ENCODE data around the gene CHRM1. TPM values are rescaled to one million over a fixed set of nuclear protein-coding genes. Genes with fewer than 3 reads are reported as not detected.
A peak's percentile ranks its signal among the peaks of the same experiment; 100 is the strongest.

Gene CHRM1
- total RNA-seq, 2 experiments from 2014 or later, result not detected

DNA sequence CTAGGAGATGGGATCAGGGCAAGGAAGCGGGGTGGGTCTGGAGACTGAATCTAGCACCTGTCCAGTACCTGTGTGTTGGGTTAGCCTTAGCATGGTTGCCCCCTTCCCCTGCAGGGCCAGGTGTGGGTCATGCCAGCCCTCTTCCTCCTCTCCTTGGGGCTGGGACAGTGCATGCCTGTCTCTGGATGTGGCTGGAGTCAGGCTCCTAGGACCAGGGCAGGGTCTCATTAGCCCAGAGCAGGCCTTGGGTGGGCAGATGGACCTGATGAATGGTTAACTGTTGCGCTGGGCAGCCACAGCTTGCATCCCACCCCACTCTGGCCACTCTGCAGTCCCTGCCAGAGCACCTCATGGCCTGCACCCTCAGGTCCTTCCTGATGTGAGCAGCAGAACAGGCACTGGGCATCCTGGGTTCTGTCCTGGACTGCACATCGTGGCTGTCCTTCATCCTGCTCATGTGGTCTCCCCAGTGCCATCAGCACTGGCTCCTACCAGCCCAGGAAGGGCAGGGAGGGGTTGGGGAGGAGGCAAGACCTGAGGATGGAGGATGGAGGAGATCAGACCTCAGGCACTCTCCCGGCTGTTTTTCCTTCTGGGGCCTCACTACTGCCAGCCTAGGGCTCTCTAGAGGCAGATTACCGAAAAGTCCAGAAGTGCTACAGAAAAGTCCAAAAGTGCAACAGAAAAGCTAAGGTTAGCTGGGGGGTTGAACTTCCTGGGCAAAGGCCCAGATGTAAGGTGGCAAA lies 12.8 kb upstream of the CHRM1 start:
- Mint-ChIP-seq H3K36me3 (no peaks in the 10 kb centered on the region), H3K9me3 (ENCODE audit: low read depth) (no peaks in the 10 kb centered on the region), H3K4me1 (no peaks in the 10 kb centered on the region), H3K4me3 (no peak overlapping the region), H3K27ac (no peak overlapping the region), H3K27me3 (peaks cover 27% of the 10 kb centered on the region)
- DNase-seq (no peak), ATAC-seq (no peak)
- CTCF ChIA-PET, result no interaction called here

DNA sequence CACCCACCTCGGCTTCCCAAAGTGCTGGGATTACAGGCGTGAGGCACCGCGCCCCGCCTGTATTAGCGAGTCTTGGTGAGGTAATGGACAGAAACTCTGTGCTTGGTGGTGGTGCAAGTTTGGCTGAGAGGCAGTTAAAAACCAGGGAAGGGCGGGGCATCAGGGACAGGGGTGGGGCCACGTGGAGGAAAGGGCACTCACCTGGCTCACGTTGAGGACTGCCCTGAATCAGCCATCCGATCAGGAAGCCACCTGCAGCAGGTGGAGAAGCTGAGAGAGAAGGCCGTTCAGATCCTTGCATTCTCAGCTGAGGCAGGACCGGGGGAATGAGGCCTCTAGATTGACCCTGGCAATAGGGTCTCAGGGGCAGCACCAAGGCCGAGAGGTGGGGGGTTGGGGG lies 12.1 kb upstream of the CHRM1 start:
- no peak for ATAC-seq
- CTCF ChIA-PET, result no interaction called here
- Mint-ChIP-seq H3K27me3 (peaks cover 33% of the 10 kb centered on the region), H3K4me1 (no peaks in the 10 kb centered on the region), H3K9me3 (ENCODE audit: low read depth) (no peaks in the 10 kb centered on the region), H3K4me3 (no peak overlapping the region), H3K27ac (no peak overlapping the region), H3K36me3 (no peaks in the 10 kb centered on the region)
- no peak for DNase-seq

DNA sequence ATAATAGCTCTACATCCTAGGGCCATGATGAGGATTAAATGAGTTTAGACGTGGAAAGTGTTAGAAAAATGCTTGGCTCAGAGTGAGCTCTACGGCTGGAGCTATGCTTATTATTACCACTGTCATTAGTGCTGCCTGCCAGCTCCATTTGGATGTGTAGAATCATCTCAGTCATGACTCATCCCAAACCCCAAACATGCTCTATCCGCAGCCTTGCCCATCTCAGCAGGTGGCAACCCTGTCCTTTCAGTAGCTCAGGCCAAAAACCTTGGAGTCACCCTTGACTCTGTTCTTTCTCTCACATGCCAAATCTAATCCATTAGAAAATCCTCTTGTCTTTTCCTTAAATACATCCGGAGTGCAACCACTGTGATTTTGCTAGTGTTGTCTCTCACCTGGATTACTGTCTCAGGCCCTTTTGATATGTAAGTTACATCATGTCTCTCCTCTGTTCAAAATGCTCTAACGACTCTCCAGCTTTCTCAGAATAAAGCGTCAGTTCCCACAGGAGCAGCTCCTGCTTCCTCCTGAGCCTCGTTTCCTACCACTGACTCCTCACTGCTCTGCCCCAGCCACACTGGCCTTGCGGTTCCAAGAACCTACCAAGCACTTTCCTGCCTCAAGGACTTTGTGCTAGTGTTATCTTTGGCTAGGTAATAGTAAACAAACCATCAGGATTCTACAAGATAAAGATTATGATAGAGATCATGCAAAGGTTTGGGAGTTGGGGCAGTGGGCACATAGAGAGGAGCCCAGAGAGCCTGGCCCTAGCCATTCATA lies 10.5 kb upstream of the CHRM1 start:
- Mint-ChIP-seq H3K27me3 (peaks cover 48% of the 10 kb centered on the region), H3K27ac (no peak overlapping the region)
- CTCF ChIA-PET, result interaction anchor here (0.8 kb wide), 1 partner anchor 26 kb away, joined by 3 read pairs; no protein-coding TSS in a partner anchor

DNA sequence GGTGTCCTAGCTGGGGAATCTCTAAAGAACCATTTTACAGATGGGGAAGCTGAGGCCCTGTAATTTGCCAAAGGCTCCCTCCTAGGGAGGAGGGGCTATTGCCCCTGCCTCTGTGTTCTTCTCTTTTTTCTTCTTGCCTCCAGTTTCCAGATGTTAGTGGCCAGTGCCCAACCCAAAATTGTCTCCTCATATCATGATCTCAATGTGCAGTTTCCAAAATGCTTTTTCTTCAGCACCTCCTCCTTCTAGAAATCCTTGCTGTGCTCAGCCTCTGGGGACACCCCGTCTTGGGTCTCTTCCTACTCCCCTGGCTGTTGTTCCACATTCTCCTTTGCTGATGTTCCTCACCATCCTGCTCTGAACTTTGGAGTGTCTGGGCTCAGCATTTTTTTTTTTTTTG lies 9.5 kb upstream of the CHRM1 start:
- DNase-seq (no peak), ATAC-seq (no peak)
- Mint-ChIP-seq H3K4me3 (no peak overlapping the region), H3K27ac (no peak overlapping the region), H3K4me1 (peaks cover 4% of the 10 kb centered on the region), H3K36me3 (no peaks in the 10 kb centered on the region), H3K27me3 (peaks cover 59% of the 10 kb centered on the region), H3K9me3 (ENCODE audit: low read depth) (no peaks in the 10 kb centered on the region)
- CTCF ChIA-PET, result interaction anchor here (0.8 to 1.0 kb wide), 2 partner anchors 25 to 86 kb away, joined by 3 to 4 read pairs; no protein-coding TSS in a partner anchor

More for the DNA sequence above, 10.5 kb upstream of the CHRM1 start:
- H3K4me3 Mint-ChIP-seq, result no peak overlapping the region
- ATAC-seq, result no peak
- no peaks in the 10 kb centered on the region for H3K4me1 Mint-ChIP-seq
- H3K9me3 Mint-ChIP-seq (ENCODE audit: low read depth), result no peaks in the 10 kb centered on the region
- DNase-seq, result no peak
- H3K36me3 Mint-ChIP-seq, result no peaks in the 10 kb centered on the region

DNA sequence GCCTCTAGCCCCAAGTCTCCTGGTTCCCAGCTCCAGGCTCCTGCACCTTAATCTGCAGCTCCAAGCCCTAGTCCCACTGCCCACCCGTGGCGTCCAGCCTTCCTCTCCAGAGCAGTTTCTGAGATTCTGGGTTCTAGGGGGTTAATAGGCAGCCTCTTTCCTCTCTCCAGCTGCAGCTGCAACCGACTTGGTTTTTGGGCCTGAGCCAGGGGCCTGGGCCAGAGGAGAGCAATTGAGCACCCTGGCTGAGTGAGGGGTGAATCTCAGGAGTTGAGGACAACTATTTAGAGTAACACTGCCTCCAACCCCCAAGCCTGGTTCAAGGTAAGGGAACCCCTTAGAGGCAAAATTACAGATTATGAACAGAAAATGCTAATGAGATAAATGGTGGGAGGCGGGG lies 9.0 kb upstream of the CHRM1 start:
- Mint-ChIP-seq H3K9me3 (ENCODE audit: low read depth) (no peaks in the 10 kb centered on the region), H3K36me3 (no peaks in the 10 kb centered on the region), H3K27me3 (peaks cover 64% of the 10 kb centered on the region), H3K4me3 (no peak overlapping the region), H3K27ac (no peak overlapping the region), H3K4me1 (peaks cover 9% of the 10 kb centered on the region)
- CTCF ChIA-PET, result interaction anchor here (1.0 kb wide), 1 partner anchor 87 kb away, joined by 4 read pairs; no protein-coding TSS in a partner anchor
- DNase-seq (no peak), ATAC-seq (no peak)

DNA sequence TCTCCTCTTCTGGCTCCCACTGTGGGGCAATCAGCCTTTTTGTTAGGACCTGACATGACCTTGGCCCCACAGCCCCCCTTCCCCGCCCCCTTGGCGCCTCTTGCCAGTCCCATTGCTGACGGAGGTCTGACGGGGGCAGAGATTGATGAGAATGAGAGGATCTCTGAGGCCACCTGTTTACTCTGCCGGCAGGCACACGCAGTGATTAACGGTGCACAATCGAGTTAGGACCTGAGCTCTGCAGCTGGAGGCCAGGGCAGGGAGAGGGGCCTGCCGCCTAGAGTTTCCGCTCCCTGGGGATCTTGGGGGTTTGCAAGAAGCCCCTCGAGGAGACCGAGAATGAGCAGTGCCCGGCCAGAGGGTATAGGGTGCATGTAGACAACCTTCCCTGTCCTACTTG lies 6.8 kb upstream of the CHRM1 start:
- Mint-ChIP-seq H3K36me3 (no peaks in the 10 kb centered on the region), H3K27me3 (peaks cover 82% of the 10 kb centered on the region), H3K4me3 (no peak overlapping the region), H3K9me3 (ENCODE audit: low read depth) (no peaks in the 10 kb centered on the region), H3K27ac (no peak overlapping the region), H3K4me1 (peaks cover 17% of the 10 kb centered on the region)
- no peak for DNase-seq
- no peak for ATAC-seq
- CTCF ChIA-PET, result interaction anchor here (2.2 kb wide), 1 partner anchor 22 kb away, joined by 7 read pairs; no protein-coding TSS in a partner anchor

DNA sequence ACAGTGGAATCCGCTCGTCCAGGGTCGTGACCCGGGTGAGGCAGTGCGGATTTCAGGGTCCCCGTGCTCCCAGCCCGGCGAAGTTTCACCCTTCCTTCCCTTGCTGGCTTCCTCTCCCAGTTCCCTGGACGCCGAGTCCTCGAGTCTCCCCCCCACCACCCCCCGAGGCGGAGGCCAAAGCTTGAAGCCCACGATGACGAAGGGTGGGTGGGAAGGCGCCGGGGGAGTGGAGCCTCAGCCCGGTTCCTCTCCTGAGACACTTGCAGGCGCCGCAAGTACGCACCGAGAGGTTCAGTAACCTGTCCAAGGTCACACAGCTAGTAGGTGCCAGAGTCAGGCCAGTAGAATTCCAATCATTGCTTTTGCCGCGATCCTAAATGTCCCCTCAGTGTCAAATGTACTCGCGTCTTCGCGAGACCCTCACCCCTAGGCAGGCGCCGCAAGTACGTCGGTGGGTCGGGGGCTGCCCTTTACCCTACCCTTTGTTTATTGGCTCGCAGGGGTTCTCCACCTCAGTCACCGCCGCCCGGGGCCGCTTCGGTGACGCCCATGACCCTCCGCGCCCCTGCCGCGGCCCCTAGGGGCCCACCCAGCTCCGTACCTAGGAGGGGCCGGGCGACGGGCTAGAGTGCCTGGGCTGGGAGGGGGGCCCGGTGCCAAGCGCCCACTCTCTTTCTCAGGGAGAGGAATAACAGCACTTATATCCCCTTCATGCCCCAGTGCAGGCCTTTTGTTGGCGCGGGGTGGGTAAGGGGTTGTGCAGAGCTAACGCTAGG lies 5.7 kb upstream of the CHRM1 start:
- Mint-ChIP-seq H3K36me3 (no peaks in the 10 kb centered on the region), H3K27ac (no peak overlapping the region), H3K27me3 (peaks cover 91% of the 10 kb centered on the region), H3K4me1 (peaks cover 19% of the 10 kb centered on the region), H3K9me3 (ENCODE audit: low read depth) (no peaks in the 10 kb centered on the region), H3K4me3 (no peak overlapping the region)
- DNase-seq, result no peak
- CTCF ChIA-PET, result interaction anchor here (1.1 to 2.2 kb wide), 4 partner anchors 9 to 28 kb away, joined by 3 to 7 read pairs (median 5); no protein-coding TSS in a partner anchor
- ATAC-seq, result no peak

DNA sequence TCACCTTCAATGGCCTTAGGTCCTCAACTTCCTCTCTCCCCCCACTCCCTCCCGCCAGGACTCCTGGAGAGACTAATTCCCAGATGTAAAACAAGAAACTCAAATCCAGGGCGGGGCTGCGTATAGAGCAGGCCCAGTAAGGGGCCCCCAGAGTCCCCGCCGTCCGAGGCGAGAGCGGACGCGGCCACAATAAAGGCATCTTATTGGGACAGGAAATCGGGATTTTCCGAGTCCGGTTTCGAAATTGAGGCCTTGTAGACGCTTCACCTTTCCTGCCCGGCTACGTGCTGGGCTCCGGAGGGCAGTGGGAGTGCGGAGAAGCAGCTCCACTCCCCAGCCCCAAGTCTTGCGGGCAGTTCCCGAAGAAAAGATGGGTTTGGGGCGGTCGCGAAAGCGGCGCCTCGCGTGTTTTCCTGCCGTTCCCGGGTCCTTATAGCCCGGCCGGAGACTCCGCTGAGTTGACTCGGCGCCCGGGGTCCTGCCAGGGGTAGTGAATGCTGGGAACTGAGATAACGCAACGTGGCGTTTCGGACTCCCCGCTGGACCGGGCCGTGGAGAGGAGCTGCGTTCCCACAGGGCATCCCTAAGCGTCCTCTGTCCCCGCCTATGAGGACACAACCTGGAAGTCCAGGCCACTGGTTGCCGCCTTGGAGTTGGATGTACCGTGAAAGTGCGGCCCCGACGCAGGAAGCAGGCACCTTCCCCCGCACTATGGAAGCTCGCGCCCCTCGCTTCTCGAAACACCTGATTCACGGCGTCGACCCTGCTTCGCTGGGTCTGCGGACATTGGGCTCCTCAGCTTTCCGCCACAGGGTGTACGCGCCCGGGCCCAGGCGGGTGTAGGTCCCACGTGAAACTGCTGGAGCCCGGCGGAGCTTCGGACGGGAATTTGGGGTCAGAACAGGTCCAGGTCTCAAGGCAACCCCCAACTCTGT lies 4.8 kb upstream of the CHRM1 start:
- CTCF ChIA-PET, result interaction anchor here (1.1 to 1.3 kb wide), 3 partner anchors 9 to 27 kb away, joined by 3 to 5 read pairs (median 5); no protein-coding TSS in a partner anchor
- Mint-ChIP-seq H3K36me3 (no peaks in the 10 kb centered on the region), H3K4me1 (peaks cover 19% of the 10 kb centered on the region), H3K9me3 (ENCODE audit: low read depth) (no peaks in the 10 kb centered on the region), H3K4me3 (no peak overlapping the region), H3K27me3 (peaks cover 90% of the 10 kb centered on the region), H3K27ac (no peak overlapping the region)
- DNase-seq (no peak), ATAC-seq (no peak)

DNA sequence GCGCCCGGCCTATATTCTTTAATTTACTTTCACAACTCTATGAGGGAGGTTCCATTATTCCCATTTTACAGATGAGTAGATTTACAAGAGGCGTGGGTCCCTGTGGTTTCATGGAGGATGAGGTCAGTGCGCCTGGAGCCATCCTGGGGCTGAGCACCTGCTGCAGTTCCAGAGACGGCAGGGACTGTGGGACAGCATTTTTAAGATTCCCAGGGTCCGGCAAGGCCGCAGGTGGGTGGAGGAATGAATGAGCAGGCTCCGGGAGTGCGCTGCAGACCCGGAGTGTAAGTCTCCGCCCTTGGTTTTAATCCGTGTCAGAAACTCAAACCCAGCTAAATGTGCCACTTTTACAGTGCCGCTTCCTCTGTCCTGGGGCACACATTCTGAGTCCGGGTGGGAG lies 4.1 kb upstream of the CHRM1 start:
- H3K36me3 Mint-ChIP-seq, result no peaks in the 10 kb centered on the region
- no peaks in the 10 kb centered on the region for H3K9me3 Mint-ChIP-seq (ENCODE audit: low read depth)
- H3K27ac Mint-ChIP-seq, result no peak overlapping the region
- ATAC-seq, result no peak
- CTCF ChIA-PET, result interaction anchor here (1.1 to 1.3 kb wide), 2 partner anchors 19 to 26 kb away, joined by 5 read pairs; no protein-coding TSS in a partner anchor
- H3K27me3 Mint-ChIP-seq, result peaks cover 85% of the 10 kb centered on the region
- no peak overlapping the region for H3K4me3 Mint-ChIP-seq
- peaks cover 19% of the 10 kb centered on the region for H3K4me1 Mint-ChIP-seq
- DNase-seq, result no peak

DNA sequence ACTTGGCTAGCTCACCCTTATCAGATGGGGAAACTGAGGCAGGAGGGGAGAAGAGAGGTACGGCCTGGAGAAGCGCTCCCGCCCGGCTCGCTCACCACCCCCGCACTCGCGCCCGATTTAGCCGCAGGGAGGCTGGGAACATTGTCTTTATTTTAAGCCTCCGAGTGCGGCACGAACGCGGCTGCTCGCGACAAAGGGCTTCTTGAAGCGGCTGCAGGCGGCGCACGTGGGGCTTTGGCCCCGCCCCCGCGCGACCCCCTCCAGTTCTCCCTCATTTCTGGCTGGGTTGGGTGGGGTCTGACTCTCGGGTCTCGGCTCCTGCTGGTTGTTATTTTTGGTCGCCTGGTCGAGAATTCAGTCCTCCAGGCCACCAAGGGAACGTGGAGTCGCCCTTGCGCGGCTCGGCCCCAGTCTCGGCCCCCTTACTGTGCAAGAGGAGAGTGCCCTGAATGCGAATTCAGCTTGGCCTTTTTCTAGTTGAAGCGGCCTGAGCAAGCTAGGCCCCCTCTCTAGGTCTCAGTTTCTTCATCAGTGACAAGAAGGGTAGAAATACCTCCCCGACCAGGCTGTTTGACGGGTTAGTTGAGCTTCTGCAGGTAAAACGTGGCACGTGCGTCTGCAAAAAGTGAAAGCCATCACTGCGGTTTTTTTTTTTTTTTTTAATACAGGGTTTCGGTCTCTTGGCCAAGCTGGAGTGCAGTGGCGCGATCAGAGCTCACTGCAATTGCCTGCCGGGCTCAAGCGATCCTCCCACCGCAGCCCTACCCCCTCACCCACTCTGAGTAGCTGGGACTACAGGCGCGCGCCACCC lies 2.6 kb upstream of the CHRM1 start:
- CTCF ChIA-PET, result interaction anchor here (0.7 to 8.3 kb wide), 4 partner anchors 18 to 290 kb away, joined by 3 to 58 read pairs (median 3); no protein-coding TSS in a partner anchor
- Mint-ChIP-seq H3K27ac (no peak overlapping the region), H3K36me3 (no peaks in the 10 kb centered on the region), H3K27me3 (peaks cover 81% of the 10 kb centered on the region), H3K4me3 (no peak overlapping the region), H3K4me1 (peaks cover 19% of the 10 kb centered on the region), H3K9me3 (ENCODE audit: low read depth) (no peaks in the 10 kb centered on the region)
- ATAC-seq, result no peak
- no peak for DNase-seq

DNA sequence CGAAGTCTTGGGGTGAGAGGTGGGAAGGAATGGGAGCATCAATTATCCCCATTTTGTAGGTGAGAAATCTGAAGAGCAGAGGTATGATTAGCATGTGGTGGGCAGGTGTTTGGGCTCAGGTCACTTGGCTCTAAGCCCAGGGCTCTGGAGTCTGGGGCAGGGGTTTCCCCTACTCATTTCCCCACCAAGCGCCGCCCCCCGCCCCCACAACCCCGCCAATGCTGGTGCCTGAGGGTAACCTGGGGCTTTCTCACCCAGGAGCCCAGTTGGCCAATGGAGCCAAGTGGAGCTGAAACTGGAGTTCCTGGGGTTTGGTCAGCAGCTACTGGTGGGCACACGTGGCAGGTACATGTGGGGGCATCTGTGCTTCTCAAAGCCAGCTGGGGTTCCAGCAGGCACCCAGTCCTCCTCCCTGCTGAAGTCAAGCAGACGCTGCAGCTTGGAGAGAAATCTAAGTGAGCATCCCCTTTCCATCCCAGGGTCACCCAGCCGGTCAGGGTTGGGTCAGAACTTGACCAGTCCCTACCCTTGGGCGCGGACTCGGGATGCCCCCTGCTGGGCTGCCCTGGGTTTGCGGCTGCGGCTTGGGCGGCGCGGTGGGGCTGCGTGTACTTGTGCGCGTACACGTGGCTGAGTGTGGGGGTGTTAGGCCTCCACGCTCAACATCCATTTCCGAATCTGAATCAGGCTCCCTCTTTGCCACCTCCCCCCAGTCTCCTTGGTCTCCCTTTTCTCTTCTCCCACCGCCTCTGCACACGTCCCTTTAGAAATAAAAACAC lies 1.7 kb upstream of the CHRM1 start:
- CTCF ChIA-PET, result interaction anchor here (1.1 to 8.3 kb wide), 3 partner anchors 13 to 96 kb away, joined by 3 to 58 read pairs (median 4); no protein-coding TSS in a partner anchor
- no peaks in the 10 kb centered on the region for H3K9me3 Mint-ChIP-seq (ENCODE audit: low read depth)
- H3K36me3 Mint-ChIP-seq, result no peaks in the 10 kb centered on the region
- H3K27me3 Mint-ChIP-seq, result peaks cover 74% of the 10 kb centered on the region
- no peak overlapping the region for H3K4me3 Mint-ChIP-seq
- DNase-seq, result peak; percentile 50
- peaks cover 19% of the 10 kb centered on the region for H3K4me1 Mint-ChIP-seq
- no peak overlapping the region for H3K27ac Mint-ChIP-seq
- no peak for ATAC-seq
